SIG-M5 (cell line): ENCODE results near the gene KRT35.
A peak's percentile ranks its signal among the peaks of the same experiment; 100 is the strongest.

Experiments used
- DNase-seq: peaks from one replicate; lab custom pipeline; 2025; lab: John Stamatoyannopoulos, UW

KRT35 gene

DNA sequence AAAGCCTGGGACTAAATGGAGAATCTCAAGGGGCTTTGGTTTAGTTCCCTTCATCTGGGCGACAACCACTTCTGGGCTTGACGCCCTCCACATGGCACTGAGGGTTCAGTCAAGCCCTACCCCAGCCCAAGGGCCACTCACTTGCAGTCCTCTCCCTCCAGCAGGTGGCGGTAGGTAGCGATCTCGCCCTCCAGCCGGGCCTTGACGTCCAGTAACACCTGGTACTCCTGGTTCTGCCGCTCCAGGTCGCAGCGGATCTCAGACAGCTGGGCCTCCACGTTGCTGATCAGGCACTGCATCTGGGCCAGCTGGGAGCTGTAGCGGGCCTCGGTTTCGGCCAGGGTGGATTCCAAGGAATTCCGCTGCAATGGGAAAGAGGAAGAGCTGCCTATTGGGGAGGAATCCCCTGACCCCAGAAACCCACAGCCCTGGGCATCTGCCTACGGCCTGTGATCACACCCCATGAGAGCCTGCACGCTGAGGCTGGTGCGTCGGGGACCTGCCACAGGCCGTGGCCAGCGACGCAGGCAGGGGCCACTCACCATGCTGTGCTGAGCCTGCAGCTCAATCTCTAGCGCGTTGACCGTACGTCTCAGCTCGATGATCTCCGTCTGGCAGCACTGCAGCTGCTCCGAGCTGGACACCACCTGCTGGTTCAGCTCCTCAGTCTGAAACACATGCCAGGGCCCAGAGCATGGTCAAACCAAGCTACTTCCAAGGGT is 6.0 kb upstream of the KRT35 start:
- no peak for DNase-seq

DNA sequence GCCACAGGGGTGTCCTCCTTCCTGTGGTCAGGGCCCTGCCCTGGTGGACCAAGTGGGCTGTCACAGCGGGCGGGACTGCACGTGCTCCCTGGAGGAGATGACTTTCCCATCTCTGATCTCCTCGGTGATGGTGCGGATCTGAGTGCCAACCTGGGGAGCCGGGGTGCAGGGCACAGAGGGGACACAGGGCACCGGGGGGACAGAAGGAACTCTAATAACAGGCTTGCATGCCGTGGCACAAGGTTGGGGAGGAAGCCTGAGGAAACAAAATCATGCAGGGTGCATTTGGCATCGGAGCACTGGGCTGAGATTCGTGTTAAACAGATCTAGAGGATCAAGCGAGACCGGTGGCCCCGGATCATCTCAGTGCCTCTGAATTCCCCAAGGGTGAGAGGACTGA is 5.4 kb upstream of the KRT35 start:
- no peak for DNase-seq

DNA sequence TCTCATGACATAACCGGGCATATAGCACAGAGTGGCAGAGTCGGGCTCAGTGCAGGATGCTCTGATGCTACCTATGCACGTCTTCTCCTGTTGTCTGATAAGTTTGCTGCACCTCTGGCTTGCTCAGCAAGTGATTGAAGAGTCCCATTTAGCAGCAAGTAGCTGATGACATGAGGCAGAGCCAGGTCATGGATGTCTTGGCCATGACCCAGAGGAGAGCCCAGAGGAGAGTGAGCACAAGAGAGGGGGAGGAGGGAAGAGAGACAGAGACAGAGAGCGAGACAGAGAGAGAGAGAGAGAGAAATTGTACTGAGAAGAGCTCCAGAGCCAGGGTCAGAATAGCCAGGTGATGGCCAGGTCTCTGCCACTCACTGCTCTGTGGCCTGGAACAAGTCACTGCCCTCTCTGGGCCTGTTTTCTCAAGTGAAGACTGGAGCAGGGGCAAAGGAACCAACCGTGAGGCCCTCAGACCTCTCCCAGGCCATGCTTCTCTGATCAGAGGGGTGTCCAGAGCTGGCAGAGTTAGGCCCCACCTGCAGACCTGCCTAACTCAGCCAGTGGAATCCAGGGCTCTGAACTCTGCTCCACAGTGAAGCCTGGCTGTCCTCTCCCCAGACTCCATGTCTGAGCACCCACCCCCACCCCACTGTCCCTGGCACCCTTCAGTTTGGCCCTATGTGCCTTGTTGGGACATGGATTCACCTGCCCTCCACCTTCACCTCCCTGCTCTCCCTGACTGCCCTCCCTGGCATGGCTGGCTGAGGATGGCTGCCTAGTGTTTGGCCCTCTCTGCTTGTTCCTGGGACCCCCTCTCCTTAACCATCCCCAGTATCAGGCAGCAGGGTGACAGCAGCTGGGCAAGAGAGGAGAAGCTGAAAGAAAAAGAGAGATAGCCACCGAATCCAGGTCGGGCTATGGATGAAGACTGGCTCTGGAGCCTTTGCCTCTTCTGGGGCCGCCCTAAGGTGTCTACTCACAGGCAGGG is 4.3 kb upstream of the KRT35 start:
- DNase-seq: no peak

DNA sequence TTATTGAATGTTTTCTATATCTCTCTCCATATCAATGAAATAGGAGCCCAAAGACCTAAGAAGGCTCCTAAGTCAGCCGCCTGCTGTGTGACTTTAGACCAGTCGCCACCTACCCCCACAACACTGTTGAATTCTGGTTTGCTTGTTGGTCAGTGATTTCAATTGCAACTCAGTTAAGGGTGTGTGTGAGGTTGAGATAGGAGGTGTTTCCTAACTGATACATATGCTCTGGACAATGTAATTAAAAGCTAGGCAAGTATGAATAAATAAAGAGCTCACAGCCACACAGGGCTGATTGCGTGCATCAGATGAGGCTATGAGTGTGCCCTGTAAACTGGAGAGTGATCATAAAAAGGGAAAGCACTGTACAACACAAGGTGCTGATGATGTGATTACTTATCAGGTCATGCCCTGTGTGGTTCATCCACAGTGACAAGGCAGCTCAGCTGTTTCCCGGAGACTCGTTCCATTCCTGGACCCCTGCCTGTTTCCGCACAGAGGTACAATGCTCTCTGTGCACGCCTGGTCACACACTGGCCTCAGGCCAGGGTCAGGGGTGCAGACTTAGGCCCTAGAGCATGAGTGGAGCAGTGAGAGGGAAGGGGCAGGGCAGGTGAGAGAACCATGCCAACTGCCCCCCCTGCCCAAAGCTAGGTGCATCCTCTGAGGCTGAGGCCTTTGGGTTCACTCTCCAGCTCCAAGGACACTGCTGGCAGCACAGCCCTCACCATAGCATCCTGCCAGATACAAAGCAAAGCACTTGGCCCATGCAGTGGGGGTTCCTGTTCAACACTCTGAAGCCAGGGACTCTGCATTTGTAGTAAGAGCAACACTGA is 3.3 kb upstream of the KRT35 start:
- no peak for DNase-seq

DNA sequence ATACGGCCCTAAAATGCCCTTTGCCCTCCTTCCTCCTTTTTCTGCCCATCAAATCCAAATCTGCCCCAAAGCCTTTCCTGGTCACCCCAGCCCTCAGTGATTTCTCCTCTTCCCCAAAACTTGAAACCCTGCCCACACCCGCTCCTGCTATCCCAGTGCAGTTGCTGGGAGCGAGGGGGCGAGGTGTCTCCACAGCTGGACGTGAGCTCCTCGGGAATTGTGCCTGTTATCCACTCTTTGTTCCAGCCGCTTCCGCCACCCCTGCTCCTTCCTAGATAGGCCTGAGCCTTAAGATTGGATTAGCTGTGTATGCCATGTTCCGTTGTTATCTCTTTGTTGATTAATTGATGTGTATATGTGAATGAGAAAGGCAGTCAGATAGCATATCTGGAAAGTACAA is 2.6 kb upstream of the KRT35 start:
- no peak for DNase-seq

DNA sequence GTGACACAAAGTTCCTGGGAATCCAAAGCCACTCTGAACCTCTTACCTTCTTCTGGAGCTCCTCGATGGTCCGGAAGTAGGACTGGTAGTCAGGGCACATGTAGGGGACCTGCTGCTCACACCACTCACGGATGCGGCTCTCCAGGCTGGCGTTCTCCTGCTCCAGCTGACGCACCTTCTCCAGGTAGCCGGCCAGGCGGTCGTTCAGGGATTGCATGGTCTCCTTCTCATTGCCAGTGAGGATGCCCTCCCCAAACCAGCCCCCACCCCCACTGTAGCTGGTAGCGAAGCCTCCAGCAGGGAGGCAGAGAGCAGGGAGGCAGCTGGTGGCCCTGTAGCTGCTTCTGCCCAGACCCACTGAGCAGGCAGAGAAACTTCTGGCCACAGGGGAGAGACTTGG is 370 bp downstream of the KRT35 start:
- DNase-seq: no peak

DNA sequence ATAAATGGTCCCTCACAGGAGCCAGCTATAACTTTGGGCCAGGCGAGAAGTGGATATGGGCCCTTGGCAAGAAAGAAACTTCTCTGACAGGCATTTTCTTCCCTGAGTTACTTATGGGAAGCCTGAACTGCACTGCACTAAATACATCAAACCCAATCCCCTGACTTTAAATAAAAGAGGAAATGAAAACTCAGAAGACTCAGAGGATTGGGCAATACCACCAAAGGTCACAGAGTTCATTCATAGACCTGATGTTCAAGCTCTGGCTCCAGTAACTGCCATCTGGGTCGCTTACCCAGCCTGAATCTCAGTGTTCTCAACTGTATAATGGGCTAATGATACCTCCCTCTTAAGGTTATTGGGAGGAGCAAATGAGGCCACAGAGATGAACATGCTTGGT is 815 bp downstream of the KRT35 start:
- peak; percentile 51 for DNase-seq

DNA sequence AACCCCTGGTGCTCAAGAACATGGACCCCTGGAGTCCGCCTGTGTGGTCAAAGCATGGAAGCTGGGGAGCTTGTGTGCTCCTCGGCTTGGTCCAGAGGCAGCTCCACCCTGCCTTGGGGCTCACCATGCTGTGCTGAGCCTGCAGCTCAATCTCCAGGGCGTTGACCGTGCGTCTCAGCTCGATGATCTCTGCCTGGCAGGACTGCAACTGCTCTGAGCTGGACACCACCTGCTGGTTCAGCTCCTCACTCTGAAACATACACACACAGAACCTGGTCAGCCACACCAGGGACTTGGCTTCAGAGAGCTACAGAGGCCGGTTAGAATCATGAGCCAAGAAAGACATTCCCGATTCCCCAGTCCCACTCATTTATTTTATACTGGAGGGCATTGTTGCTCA is 2.7 kb downstream of the KRT35 start:
- no peak for DNase-seq

DNA sequence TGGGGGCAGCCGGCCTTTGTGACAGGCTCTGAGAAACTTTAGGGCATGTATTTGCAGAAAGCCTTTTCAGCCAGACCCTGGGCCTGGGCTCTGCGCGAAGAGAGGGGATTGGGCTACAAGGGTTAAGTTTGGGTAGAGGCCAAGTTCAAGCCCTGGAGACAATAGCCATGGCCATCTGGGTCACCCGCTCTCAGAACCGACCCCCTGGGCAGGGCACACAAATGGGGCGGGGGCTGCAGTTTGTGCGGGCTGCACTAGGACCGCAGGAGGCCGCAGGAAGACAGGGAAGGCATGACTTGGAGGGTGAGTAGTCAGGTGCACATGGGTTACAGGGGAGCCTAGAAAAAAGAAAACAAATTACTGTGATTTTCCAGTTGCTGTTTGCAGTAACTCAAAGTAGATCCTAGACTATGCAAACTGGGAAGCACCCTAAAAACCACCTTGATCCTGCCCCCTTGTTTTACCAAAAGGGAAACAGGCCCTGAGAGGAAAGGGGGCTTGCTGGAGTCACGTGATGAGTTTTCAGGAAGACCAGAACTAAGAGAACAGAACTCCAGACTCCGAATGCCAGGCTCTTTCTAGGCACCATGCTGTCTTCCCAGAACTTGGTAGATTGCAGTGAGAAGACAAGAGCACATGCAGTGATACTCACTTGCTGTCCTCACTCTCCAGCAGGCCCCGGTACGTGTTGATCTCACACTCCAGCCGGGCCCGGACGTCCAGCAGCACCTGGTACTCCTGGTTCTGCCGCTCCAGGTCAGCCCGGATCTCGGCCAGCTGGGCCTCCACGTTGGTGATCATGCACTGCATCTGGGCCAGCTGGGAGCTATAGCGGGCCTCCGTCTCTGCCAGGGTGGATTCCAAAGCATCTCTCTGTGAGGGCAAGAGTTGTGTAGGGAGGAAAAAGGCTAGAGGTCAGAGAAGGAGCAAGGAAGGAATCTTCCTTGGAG is 3.8 kb downstream of the KRT35 start:
- no peak for DNase-seq

DNA sequence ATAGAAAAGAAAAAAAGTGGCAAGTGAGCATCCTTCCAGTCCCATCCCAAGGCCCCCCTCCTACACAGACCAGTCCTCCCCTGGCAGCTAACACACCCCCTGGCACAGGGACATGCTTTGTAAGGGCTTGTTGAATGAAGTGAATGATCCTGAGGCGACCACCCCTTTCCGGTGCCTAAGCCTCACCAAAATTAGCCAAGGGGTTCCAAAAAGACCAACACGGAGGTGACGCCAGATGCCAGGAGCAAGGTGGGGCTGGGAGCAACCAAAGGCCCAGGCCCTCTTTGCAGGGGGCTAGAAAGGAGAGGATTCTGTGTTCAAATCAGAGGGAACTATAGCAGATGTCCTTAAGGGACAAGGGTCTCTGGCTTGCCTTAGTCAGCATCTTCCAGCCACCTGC is 5.5 kb downstream of the KRT35 start:
- no peak for DNase-seq

DNA sequence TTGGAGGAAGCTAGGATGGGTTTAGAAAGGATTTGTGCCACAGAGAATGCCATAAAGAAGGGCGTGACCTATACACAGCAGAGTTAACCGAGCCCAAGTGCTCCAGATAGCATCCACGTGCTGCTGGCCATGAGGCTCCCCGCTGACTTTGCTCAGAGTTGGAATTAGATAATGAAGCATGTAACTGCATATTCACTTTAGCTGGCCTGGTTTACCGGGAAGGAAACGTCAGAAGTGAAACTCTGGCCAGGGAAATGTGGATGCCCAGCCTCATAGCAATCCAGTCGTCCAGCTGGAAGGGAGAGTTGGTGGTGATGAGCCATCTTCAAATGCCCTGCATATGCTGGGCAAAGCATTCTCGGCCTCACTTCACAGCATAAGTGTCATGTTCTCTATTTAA is 6.1 kb downstream of the KRT35 start:
- no peak for DNase-seq

DNA sequence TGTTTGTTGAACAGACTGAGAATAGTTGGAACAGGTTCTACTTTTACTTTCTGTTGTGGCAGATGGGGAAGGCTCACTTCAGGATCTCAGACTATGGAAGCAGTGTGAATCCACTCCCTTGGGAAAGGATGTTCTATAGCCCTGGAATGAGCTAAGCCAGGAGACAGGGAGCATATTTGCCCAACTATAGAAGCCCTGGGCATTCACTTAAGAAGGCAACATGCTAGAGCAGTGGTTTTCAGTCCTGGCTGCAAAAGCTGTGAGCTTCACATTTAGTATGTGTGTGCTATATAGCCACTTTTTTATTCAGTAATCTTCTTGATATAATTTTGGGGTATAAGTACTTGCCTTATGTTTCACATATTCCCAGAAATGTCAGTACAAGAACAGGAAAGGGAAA is 12.6 kb downstream of the KRT35 start:
- no peak for DNase-seq

DNA sequence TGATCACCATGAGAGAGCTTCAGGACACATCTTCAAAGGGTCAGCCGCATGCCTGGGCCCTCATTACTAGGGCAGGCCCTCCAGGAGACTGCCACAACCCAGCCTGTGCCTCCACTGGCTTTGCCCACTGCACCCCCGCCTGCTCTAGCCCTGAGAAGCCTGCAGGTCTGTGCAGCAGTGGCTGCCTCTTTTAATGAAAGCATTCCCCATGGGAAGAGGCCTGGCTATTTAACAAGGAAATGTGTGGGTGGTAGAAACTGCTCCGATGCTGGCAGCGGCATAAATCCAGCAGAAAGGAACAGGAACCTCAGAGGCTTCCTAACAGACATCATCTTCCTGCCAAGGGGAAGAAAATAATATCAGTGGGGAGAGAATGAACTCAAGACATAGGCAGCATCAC is 13.4 kb downstream of the KRT35 start:
- no peak for DNase-seq

DNA sequence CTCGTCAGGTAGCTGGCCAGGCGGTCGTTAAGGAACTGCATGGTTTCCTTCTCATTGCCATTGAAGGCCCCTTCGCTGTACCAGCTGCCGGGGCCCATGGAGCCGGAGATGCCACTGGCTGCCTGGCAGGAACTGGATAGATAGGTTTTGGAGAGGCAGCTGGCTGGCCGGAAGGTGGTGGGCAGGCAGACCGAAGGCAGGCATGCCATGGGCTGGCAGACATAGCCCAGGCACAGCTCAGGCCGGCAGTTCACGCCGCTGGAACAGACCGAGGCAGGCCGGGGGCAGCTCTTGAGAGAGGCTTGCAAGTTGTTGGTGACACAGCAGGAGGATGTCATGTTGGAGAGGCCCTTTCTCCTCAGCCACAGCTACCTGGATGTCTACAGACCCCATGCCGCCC is 14.0 kb downstream of the KRT35 start, which contains the start of gene KRT32:
Gene KRT32, minus strand, starts transcription at position 399 of the 400 bp plus-strand sequence. Its CDS starts 61 bp downstream, at position 338.
- no peak for DNase-seq

DNA sequence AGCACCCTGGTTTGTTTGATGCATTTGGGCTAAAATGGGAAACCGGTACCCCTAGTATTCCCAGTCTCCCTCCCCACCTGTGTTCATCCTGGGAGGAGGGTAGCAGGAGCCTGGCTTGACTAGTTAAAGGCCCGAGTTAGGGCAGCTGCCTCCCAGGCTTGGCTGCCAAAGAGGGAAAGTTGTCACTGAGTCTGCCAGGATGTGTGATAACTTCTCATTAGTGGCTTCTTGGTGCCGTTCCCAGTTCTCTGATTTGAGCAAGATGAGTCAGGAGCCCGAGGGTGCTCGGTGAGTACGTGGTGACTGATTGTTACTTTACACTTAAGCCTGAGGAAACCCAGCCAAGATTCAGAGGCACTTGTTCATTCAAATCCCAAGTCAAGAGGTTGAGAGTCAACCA is 16.3 kb downstream of the KRT35 start:
- DNase-seq: no peak

DNA sequence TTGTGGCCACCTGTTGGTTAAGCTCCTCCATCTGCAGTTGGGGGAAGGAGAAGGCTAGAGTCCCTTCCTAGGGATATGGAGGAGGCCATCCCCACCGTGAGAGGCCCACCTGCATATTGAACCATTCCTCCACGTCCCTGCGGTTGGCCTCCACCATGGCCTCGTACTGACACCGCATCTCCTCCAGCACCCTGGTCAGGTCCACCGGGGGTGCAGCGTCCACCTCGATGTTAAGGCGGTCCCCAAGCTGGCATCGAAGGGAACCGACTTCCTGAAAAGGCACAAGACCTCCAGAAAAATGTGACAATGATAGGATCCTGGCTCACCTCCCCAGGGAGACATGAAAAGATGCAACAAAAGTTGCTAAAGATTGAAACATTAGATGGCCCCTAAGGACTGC is 16.8 kb downstream of the KRT35 start:
- no peak for DNase-seq

DNA sequence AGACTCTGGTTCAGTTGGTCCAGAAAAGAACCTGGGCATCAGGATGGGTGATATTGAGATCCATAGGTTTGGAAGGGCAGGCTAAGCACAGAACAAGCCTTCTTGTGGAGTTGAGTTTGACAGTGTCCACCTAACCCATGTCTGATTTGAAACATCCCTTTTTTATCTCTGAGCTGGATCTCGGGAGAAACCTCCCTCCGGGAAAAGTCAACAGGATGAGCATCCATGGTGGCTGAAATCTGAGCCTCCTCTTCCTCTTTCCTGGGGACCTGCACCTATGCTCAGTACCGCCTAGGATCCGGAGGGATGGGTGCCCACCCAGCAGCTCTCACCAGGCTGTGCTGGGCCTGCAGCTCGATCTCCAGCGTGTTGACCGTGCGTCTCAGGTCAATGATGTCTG is 17.2 kb downstream of the KRT35 start:
- no peak for DNase-seq

DNA sequence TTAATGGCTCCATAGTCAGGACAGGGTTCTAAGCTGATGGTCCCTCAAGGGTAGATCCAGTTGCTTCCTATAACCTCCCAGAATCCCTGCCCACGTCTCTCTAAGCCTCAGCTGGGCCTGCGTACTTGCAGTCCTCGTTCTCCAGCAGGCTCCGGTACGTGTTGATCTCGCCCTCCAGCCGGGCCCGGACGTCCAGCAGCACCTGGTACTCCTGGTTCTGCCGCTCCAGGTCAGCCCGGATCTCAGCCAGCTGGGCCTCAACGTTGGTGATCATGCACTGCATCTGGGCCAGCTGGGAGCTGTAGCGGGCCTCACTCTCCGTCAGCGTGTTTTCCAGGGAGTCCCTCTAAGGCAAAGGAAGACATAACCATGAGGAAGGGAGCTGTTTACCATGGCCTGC is 18.2 kb downstream of the KRT35 start:
- DNase-seq: no peak

DNA sequence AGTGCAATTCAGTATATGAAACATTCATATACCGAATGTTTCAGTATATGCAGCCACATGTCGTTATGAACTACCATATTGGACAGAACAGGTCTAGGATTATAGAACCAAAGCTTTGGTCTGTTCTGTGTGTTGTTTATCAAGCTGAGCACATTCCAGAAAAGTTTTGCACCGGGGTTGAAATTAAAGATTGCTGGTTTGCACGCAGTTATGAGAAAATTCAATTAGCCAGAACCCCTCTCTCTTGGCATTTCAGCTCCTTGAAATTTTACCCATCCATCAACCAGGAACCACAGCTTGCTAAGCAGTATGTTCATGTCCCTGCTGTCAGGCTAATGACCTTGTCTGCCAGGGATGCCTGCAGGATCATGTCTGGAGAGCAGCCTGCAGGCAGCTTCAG is 23.3 kb downstream of the KRT35 start:
- DNase-seq: no peak

DNA sequence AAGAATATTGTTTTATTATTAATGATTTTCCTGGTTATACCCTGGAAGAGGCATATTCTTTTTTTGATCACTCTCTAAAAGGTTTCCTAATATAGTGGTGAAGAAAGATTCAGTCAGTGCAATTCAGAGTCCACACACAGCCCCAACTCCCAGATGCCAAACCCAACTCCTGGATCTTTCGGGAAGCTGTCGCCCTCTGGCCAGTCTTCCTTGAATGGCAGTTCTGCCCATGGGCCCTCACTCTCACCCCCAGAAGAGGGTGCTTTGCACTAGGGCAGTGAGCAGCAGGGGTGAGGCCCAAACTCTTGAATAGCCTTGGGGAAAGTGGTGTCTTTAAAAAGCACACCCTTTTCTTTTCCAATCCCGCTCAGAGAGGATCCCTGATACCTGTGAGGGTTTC is 24.7 kb downstream of the KRT35 start:
- DNase-seq: no peak

DNA sequence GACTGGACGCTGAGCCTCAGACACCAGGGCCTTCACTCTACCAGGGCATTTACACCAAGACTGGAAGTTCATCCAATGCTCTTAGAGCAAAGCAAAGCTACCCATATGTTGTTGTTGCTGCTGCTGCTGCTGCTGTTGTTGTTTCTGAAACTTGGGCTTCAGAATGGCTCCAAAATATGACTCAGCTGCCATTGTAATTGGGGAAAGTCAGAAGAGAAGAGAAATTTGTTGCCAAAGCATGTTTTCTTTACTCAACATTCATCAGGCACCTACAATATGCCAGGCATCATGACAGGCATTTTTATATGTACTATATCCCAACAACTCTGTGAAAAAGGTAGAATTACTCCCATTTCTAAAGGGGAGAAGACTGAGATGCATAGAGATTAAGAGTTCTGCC is 25.7 kb downstream of the KRT35 start:
- no peak for DNase-seq
